Adrenal gland (tissue), 12 donors: Measurements from ENCODE around the gene IQSEC3. TPM values are rescaled to one million over a fixed set of nuclear protein-coding genes. Genes with fewer than 3 reads are reported as not detected.

Source experiments
- DNase-seq, 7 donors: peaks; one replicate each; pipeline ENCODE4 v3.0.0-alpha.2; 2019 to 2020
- H3K27ac ChIP-seq, 5 donors: fragments of 200-600 bp; sonication (generic) in 4 of 5; 1 replicate in 3 of 5; 2 replicates in 2 of 5; pipeline versions ENCODE4 v1.5.1 to v1.8.0; 2016 to 2020; ENCODE audit warnings: mild to moderate bottlenecking in 1 of 5
- H3K27me3 ChIP-seq: fragments of 200-600 bp; 2 replicates; pipeline ENCODE4 v1.8.0; 2021
- H3K36me3 ChIP-seq, 2 donors: fragments of 200-600 bp; replicated peaks in 1 of 2; 1 replicate in 1 of 2; 2 replicates in 1 of 2; pipeline versions ENCODE4 v1.5.1 to v1.8.0; 2018 to 2022
- H3K4me1 ChIP-seq, 2 donors: fragments of 200-600 bp; replicated peaks in 1 of 2; 1 replicate in 1 of 2; 2 replicates in 1 of 2; pipeline versions ENCODE4 v1.5.1 to v1.8.0; 2018 to 2021
- H3K4me3 ChIP-seq, 4 donors: fragments of 200-600 bp; sonication (generic) in 3 of 4; one replicate each; pipeline ENCODE4 v1.5.1; 2016 to 2018
- H3K9me3 ChIP-seq, 3 donors: fragments of 200-600 bp; sonication (generic) in 1 of 3; replicated peaks in 1 of 3; 1 replicate in 2 of 3; 2 replicates in 1 of 3; pipeline versions ENCODE4 v1.5.1 to v1.8.0; 2016 to 2021
- POLR2A ChIP-seq, 2 donors: fragments of 450-650 bp; IDR thresholded peaks; one replicate each; pipeline ENCODE4 v1.6.1; 2017; ENCODE audit warnings: antibody characterized with exemption in 2 of 2, mild to moderate bottlenecking in 2 of 2, moderate library complexity in 1 of 2
- WGBS, 4 donors: extraction: QIAGEN DNeasy Blood & Tissue Kit in 2 of 4; methylation state at CpG; one replicate each; pipeline versions ENCODE4 v1.1.5 to v1.1.7; 2013 to 2017; 5-methylcytosine and 5-hydroxymethylcytosine counted together
- intact Hi-C, 2 donors: fragments of 100-400 bp; cut with DNase I; formaldehyde crosslinking; loops; one replicate each; pipeline versions ENCODE4 v1.14.1 to v1.15.0; 2022 to 2023
- polyA plus RNA-seq, 3 donors: library from polyadenylated mRNA; stranded (reverse); fragments of 200-250 nt in 2 of 3; fragments of 350-450 nt in 1 of 3; fragmentation: Illumina TruSeq in 1 of 3; extraction: RNeasy Lipid Tissue Mini Kit (QIAGEN cat#74804) in 1 of 3; gene quantifications; one replicate each; pipeline ENCODE4 v1.2.3, GENCODE V29; 2013 to 2014
- total RNA-seq, 9 donors: library from RNA; depleted of rRNA in 4 of 9; stranded (reverse); fragments of >200 nt in 4 of 9; fragments of 120-200 nt in 1 of 9; fragmentation: NEBNext Ultra II Directional in 1 of 9; extraction: Animal tissue kit (Norgen Biotek cat#: 25700) in 1 of 9; gene quantifications; one replicate each; pipeline versions ENCODE4 v1.1.0 to v1.2.4, GENCODE V29; 2013 to 2023
- TF ChIP-seq, protein P1 (sequence below), 6 experiments: fragments of 450-650 bp in 4 of 6; fragments of 200-600 bp in 2 of 6; sonication (generic) in 1 of 6; IDR thresholded peaks; 1 replicate in 5 of 6; 2 replicates in 1 of 6; pipeline versions ENCODE4 v1.5.1 to v1.8.0; 2016 to 2021; ENCODE audit warnings: antibody characterized with exemption in 6 of 6, mild to moderate bottlenecking in 2 of 6, moderate library complexity in 1 of 6
- donor health status: healthy with polysubstance abuse.
- donor health status: Bipolar disorder and iron deficiency.
- donor health status: DM: yes; HTN: yes; CAD: no.
- donor health status: DM: no; HTN: no; CAD: no.
- donor health status: DM: no; HTN: no; CAD: no.
- donor health status: DM: yes; HTN: yes; CAD: no.

Gene IQSEC3
- total and polyA plus RNA-seq, 12 donors: 0.13 to 6.3 (median 1.00) TPM

DNA sequence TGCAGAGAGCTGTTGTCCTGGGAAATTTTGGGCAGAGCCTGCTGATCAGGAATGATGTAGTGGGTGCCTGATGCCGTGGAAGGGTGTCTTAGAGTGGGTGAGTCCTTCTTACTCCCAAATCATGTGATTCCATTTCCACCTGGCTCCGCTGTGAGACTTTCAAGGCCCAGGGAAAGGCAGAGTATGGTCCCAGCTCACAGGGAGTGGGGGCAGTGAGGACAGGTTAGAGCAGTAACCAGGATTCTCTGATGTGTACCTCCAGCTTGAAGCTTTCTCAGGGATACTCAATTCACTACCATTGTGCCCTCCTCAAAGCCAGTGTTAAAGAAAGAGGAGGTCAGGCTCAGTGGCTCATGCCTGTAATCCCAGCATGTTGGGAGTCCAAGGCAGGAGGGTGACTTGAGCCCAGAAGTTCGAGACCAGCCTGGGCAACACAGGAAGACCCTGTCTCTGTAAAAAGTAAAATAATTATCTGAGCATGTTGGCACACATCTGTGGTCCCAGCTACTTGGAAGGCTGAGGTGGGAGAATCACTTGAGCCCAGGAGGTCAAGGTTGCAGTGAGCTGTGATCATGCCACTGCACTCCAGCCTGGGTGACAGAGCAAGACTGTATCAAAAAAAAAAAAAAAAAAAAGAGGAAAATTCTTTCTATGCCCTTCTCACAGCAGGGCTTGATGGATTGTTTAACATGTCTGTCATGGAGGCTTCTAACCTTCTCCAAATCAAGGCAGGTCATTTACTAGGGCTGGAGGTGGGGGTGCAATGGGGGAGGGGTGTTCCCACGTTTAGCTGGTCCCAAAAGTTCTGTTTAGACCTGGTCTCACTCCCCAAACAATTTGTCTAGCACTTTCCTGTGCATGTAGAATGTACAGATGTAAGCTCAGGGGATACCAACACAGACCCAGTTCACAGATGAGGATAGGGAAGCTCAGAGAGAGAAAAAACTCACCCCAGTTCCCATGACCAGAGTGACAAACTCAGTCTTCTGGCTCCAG, 12.5 kb upstream of the IQSEC3 start:
- H3K9me3 ChIP-seq: no peaks in the 10 kb centered on the region
- no peak for TF ChIP-seq POLR2A (IDR thresholded peaks at IDR 0.05)
- TF ChIP-seq, protein P1, sequence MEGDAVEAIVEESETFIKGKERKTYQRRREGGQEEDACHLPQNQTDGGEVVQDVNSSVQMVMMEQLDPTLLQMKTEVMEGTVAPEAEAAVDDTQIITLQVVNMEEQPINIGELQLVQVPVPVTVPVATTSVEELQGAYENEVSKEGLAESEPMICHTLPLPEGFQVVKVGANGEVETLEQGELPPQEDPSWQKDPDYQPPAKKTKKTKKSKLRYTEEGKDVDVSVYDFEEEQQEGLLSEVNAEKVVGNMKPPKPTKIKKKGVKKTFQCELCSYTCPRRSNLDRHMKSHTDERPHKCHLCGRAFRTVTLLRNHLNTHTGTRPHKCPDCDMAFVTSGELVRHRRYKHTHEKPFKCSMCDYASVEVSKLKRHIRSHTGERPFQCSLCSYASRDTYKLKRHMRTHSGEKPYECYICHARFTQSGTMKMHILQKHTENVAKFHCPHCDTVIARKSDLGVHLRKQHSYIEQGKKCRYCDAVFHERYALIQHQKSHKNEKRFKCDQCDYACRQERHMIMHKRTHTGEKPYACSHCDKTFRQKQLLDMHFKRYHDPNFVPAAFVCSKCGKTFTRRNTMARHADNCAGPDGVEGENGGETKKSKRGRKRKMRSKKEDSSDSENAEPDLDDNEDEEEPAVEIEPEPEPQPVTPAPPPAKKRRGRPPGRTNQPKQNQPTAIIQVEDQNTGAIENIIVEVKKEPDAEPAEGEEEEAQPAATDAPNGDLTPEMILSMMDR (IDR thresholded peaks at IDR 0.05): no peak
- no peak for DNase-seq
- intact Hi-C loops: no loop called here
- WGBS, 4 donors: 40 to 46% (median 44%) methylated on average over 4 of the region's 4 CpGs
- no peaks in the 10 kb centered on the region for H3K36me3 ChIP-seq
- H3K4me1 ChIP-seq: no peaks in the 10 kb centered on the region
- no peak overlapping the region for H3K4me3 ChIP-seq
- no peak overlapping the region for H3K27ac ChIP-seq
- H3K27me3 ChIP-seq: peaks cover 20% of the 10 kb centered on the region

DNA sequence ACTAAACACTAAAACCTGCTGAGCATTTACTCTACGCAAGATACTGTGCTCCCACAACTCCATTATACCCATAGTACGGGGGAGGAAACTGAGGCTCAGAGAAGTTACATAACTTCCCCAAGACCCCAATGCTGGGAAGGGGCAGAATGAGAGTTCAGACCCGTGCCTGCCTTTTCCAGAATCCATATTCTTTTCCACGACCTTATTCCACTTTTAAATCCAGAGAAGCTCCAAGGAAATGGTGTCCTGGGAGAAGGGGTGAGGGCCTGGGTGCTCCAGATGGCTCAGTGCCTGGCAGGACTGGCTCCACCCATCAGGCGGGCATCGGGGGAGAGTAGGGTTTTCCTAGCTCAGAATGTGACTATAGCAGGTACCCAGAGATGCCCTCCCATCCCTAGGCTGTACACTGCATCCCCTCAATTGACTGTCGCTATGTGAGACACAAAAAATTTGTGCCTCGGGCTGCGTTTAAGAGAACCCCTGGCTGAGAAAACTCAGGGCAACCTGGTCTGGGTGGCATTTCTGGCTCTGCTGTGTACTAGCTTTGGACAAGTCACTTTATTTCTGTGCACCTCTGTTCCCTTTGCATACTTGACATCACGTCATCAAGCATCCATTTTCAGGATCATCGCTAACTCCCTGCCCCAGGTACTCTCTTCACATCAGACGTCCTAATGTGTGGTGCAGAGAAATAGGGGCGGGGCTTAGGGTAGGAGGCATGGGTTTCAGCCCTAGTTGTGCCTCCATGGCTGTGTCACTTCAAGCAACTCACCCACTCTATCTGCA, 11.6 kb upstream of the IQSEC3 start:
- Histone ChIP-seq H3K4me3 (no peak overlapping the region), H3K27me3 (peaks cover 20% of the 10 kb centered on the region), H3K27ac (no peak overlapping the region), H3K4me1 (no peaks in the 10 kb centered on the region), H3K9me3 (no peaks in the 10 kb centered on the region), H3K36me3 (no peaks in the 10 kb centered on the region)
- no peak for DNase-seq
- intact Hi-C loops: no loop called here
- 57 to 68% (median 61%) methylated on average over 13 of the region's 13 CpGs for WGBS, 4 donors
- no peak for TF ChIP-seq POLR2A (IDR thresholded peaks at IDR 0.05)
- TF ChIP-seq, protein P1 (IDR thresholded peaks at IDR 0.05): no peak

DNA sequence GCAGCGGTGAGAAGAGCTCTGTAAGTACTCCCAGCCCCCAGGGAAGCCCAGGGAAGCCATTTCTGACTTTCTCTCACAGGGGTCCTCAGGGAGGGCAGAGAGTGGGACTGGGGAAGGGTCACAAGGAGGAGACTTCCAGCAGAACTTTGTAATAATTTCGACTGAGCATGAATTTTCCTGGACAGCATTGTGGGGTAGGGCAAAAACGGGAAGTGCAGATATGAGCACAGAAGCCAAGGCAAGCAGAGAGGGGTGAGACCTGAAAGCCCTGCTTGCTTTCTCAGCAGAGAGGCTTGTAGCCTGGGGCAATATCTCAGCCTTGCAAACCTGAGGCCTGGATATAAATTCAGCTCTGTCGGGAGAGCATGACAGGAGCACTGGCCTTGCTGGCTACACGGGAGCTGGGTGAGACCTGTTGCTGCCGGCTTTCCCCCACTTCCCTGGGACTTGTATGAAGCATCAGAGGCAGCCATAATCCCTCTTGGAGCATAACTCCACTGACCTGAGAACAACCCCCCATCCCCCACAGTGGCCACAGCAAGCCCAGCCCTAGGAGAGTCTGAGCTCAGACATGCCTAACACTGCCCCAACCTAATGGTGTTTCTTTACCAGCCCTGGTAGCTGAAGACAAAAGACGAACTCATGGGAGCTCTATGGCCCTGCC, 9.8 kb upstream of the IQSEC3 start:
- H3K4me3 ChIP-seq: no peak overlapping the region
- peaks cover 20% of the 10 kb centered on the region for H3K27me3 ChIP-seq
- TF ChIP-seq, protein P1 (IDR thresholded peaks at IDR 0.05): no peak
- TF ChIP-seq POLR2A (IDR thresholded peaks at IDR 0.05): no peak
- no peaks in the 10 kb centered on the region for H3K4me1 ChIP-seq
- intact Hi-C loops: no loop called here
- H3K27ac ChIP-seq: no peak overlapping the region
- no peaks in the 10 kb centered on the region for H3K9me3 ChIP-seq
- no peaks in the 10 kb centered on the region for H3K36me3 ChIP-seq
- no peak for DNase-seq
- 59 to 62% (median 59%) methylated on average over 7 of the region's 7 CpGs for WGBS, 4 donors

DNA sequence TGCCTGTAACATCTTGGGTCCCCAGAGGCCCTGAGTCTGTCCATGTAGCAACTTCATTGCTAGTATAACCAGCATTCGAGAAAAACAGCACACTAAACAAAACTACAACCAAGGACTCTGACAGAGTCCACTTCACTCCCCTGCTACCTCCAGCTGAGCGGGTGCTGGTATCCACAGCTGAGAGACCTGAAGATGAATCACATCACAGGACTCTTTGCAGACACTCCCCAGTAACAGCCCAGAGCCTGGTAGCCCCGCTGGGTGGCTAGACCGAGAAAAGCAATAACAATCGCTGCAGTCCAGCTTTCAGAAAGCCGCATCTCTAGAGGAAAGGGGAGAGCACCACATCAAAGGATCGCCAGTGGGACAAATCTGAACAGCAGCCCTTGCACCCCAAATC, 9.0 kb upstream of the IQSEC3 start:
- peaks cover 20% of the 10 kb centered on the region for H3K27me3 ChIP-seq
- 71 to 76% (median 74%) methylated on average over 7 of the region's 7 CpGs for WGBS, 4 donors
- intact Hi-C loops: no loop called here
- H3K4me1 ChIP-seq: no peaks in the 10 kb centered on the region
- no peak overlapping the region for H3K27ac ChIP-seq
- DNase-seq: no peak
- no peaks in the 10 kb centered on the region for H3K36me3 ChIP-seq
- TF ChIP-seq POLR2A (IDR thresholded peaks at IDR 0.05): no peak
- TF ChIP-seq, protein P1 (IDR thresholded peaks at IDR 0.05): no peak
- no peaks in the 10 kb centered on the region for H3K9me3 ChIP-seq
- H3K4me3 ChIP-seq: no peak overlapping the region
